Stimulated activated CD4-positive, alpha-beta T cell treated with anti-CD3 and anti-CD28 coated beads, TNF-alpha, amount 100 ng/mL, for 4 hours (primary cell): ENCODE results near the gene NFIC.
A peak's percentile ranks its signal among the peaks of the same experiment; 100 is the strongest.
"Not testable (repeated sequence)": the region's sequence is repeated elsewhere in the genome, so short reads cannot be mapped to it uniquely, and the experiment has no call there.

Experiments used
- DNase-seq, 3 experiments: peaks; one replicate each; pipeline ENCODE4 v3.0.0-alpha.2; 2020; ENCODE audit warnings: low read depth in 3 of 3

Gene NFIC

GRCh38 chr19:3420909-3421619, 54.7 kb downstream of the NFIC start:
- no peak for DNase-seq

GRCh38 chr19:3421656-3422055, 55.3 kb downstream of the NFIC start:
- DNase-seq = not testable (repeated sequence)

GRCh38 chr19:3423183-3423829, 56.9 kb downstream of the NFIC start:
- no peak for DNase-seq

GRCh38 chr19:3426433-3426832, 60.0 kb downstream of the NFIC start:
- no peak for DNase-seq

- DNase-seq = not testable (repeated sequence)
Measured at GRCh38 chr19:3430366-3430680, 63.9 kb downstream of the NFIC start.

GRCh38 chr19:3431760-3432397, 65.5 kb downstream of the NFIC start:
- DNase-seq = no peak

GRCh38 chr19:3433313-3433712, 66.9 kb downstream of the NFIC start:
- DNase-seq = no peak

- no peak for DNase-seq
Measured at GRCh38 chr19:3433805-3434540, 67.6 kb downstream of the NFIC start.

GRCh38 chr19:3434630-3435553, 68.5 kb downstream of the NFIC start:
- peak; percentile 91 to 93 (median 93) for DNase-seq

GRCh38 chr19:3440082-3440481, 73.7 kb downstream of the NFIC start:
- DNase-seq = peak; percentile 26 to 34 (median 26)

- no peak for DNase-seq
Measured at GRCh38 chr19:3441089-3441985, 75.0 kb downstream of the NFIC start.

GRCh38 chr19:3441986-3442329, 75.6 kb downstream of the NFIC start:
- DNase-seq = no peak

- DNase-seq = no peak
Measured at GRCh38 chr19:3442487-3443071, 76.2 kb downstream of the NFIC start.

- DNase-seq = no peak
Measured at GRCh38 chr19:3443840-3444694, 77.7 kb downstream of the NFIC start.

- no peak for DNase-seq
Measured at GRCh38 chr19:3444695-3445234, 78.4 kb downstream of the NFIC start.

- not testable (repeated sequence) for DNase-seq
Measured at GRCh38 chr19:3446657-3447056, 80.3 kb downstream of the NFIC start.

GRCh38 chr19:3448616-3449334, 82.4 kb downstream of the NFIC start:
- DNase-seq = no peak

GRCh38 chr19:3450796-3451411, 84.5 kb downstream of the NFIC start:
- DNase-seq = no peak
